ENCODE results near the gene CNTN5. TPM values are rescaled to one million over a fixed set of nuclear protein-coding genes. Genes with fewer than 3 reads are reported as not detected.

Gene CNTN5
- total RNA-seq, 1 experiment from 2014 or later, result not detected

DNA sequence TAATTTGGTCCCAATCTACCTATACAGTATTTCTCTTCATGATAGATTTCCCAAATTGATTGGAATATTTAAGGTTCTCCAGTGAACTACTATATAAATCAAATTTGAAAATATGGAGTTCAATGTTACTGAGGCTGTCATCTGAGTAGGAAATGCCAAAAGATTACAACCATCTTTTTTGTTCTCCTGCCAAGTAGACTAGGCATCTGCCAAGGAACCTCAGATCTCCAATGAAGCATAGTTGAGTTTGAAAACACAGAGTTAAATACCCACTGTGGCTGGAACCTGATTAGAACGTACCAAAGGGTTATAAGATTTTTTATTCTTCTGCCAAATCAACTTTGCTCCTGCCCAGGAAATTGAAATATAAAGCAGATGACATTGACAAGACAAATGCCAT is 330.9 kb downstream of the CNTN5 start:
- H3K36me3 Mint-ChIP-seq (ENCODE audit: insufficient read depth, unreplicated experiment), result no peaks in the 10 kb centered on the region
- no peak for DNase-seq (ENCODE audit: unreplicated experiment)
- no TSS peak for BruUV-seq (replicated peaks)
- peaks cover 5% of the 10 kb centered on the region for H3K4me1 Mint-ChIP-seq (ENCODE audit: insufficient read depth, unreplicated experiment)
- no peak overlapping the region for H3K4me3 Mint-ChIP-seq (ENCODE audit: unreplicated experiment)
- H3K9me3 Mint-ChIP-seq (ENCODE audit: unreplicated experiment), result no peaks in the 10 kb centered on the region
- H3K27me3 Mint-ChIP-seq (ENCODE audit: insufficient read depth, unreplicated experiment), result no peaks in the 10 kb centered on the region
- ChIA-PET POLR2A (no interaction called here), CTCF (no interaction called here)
- TF ChIP-seq, protein P1, sequence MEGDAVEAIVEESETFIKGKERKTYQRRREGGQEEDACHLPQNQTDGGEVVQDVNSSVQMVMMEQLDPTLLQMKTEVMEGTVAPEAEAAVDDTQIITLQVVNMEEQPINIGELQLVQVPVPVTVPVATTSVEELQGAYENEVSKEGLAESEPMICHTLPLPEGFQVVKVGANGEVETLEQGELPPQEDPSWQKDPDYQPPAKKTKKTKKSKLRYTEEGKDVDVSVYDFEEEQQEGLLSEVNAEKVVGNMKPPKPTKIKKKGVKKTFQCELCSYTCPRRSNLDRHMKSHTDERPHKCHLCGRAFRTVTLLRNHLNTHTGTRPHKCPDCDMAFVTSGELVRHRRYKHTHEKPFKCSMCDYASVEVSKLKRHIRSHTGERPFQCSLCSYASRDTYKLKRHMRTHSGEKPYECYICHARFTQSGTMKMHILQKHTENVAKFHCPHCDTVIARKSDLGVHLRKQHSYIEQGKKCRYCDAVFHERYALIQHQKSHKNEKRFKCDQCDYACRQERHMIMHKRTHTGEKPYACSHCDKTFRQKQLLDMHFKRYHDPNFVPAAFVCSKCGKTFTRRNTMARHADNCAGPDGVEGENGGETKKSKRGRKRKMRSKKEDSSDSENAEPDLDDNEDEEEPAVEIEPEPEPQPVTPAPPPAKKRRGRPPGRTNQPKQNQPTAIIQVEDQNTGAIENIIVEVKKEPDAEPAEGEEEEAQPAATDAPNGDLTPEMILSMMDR (IDR thresholded peaks at IDR 0.05; ENCODE audit: unreplicated experiment), result no peak
- no peak overlapping the region for H3K27ac Mint-ChIP-seq (ENCODE audit: low read depth, unreplicated experiment)
- intact Hi-C loops (cut with micrococcal nuclease), result no loop called here

DNA sequence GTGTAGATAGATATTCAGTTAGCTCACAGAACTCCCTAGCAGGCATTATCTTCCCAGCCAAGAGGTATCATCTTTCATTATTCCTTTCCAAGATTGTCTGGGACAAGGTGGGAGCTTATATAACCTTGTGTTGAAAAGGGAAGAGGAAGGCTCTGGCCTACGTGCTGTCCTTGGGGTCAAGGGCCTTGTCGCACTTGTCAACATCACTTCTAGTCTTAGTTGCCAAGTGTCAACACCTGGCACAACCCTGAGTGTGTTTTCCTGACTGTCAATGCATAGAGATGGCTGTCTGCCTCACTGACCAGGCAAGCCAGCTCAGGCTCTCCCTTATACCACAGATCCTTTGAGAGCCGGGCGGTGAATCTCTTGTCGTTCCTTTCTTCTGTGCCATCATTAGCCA is 331.9 kb downstream of the CNTN5 start:
- intact Hi-C loops (cut with micrococcal nuclease), result no loop called here
- no peak for DNase-seq (ENCODE audit: unreplicated experiment)
- TF ChIP-seq, protein P1 (IDR thresholded peaks at IDR 0.05; ENCODE audit: unreplicated experiment), result no peak
- peaks cover 5% of the 10 kb centered on the region for H3K4me1 Mint-ChIP-seq (ENCODE audit: insufficient read depth, unreplicated experiment)
- H3K4me3 Mint-ChIP-seq (ENCODE audit: unreplicated experiment), result no peak overlapping the region
- ChIA-PET CTCF (interaction anchor here (0.5 to 0.7 kb wide), 2 partner anchors 314 to 568 kb away, joined by 3 read pairs; no protein-coding TSS in a partner anchor), POLR2A (no interaction called here)
- H3K9me3 Mint-ChIP-seq (ENCODE audit: unreplicated experiment), result no peaks in the 10 kb centered on the region
- H3K36me3 Mint-ChIP-seq (ENCODE audit: insufficient read depth, unreplicated experiment), result no peaks in the 10 kb centered on the region
- H3K27ac Mint-ChIP-seq (ENCODE audit: low read depth, unreplicated experiment), result no peak overlapping the region
- H3K27me3 Mint-ChIP-seq (ENCODE audit: insufficient read depth, unreplicated experiment), result no peaks in the 10 kb centered on the region
- no TSS peak for BruUV-seq (replicated peaks)

DNA sequence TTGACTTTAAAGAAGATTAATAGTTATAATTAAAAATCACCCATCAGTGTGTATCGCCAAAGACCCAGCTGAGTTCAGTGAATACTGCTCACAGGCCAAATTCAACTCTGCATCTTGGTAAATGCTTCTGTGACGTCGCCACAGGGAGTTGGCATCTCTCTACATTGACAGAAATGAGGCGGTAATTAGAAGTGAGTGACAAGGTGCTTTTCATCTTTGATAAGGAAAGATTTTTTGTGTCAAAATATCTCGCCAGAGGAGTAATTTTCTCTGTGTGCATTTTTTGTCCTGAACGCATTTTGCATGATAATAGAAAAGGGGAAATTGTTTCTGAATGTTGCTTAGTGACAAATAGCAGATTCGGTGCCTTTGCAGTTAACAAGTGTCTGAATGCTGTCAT is 345.8 kb downstream of the CNTN5 start:
- no peaks in the 10 kb centered on the region for H3K36me3 Mint-ChIP-seq (ENCODE audit: insufficient read depth, unreplicated experiment)
- no peaks in the 10 kb centered on the region for H3K4me1 Mint-ChIP-seq (ENCODE audit: insufficient read depth, unreplicated experiment)
- no peaks in the 10 kb centered on the region for H3K9me3 Mint-ChIP-seq (ENCODE audit: unreplicated experiment)
- peaks cover 83% of the 10 kb centered on the region for H3K27me3 Mint-ChIP-seq (ENCODE audit: insufficient read depth, unreplicated experiment)
- intact Hi-C loops (cut with micrococcal nuclease), result no loop called here
- ChIA-PET POLR2A (no interaction called here), CTCF (no interaction called here)
- H3K4me3 Mint-ChIP-seq (ENCODE audit: unreplicated experiment), result no peak overlapping the region
- no peak for DNase-seq (ENCODE audit: unreplicated experiment)
- TF ChIP-seq, protein P1 (IDR thresholded peaks at IDR 0.05; ENCODE audit: unreplicated experiment), result no peak
- no TSS peak for BruUV-seq (replicated peaks)
- H3K27ac Mint-ChIP-seq (ENCODE audit: low read depth, unreplicated experiment), result no peak overlapping the region

DNA sequence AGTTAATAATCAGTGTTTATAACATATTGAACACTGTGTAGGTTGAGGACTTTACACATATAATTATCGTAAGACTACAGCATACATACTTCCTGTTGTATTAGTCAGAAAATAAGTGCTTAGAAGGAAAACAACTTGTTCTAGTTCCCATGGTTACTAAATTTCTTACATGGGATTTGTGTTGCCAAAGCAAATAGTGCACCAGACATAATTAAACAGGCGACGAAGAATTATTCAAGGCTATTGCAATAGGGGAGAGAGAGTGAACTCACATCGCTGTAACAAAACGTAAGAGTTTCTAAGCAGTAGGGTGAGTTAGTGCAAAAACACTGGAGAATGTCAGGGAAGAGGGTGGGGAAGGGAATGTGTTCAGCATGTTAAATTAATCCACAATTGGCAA is 347.8 kb downstream of the CNTN5 start:
- no TSS peak for BruUV-seq (replicated peaks)
- H3K36me3 Mint-ChIP-seq (ENCODE audit: insufficient read depth, unreplicated experiment), result no peaks in the 10 kb centered on the region
- no peaks in the 10 kb centered on the region for H3K9me3 Mint-ChIP-seq (ENCODE audit: unreplicated experiment)
- no peaks in the 10 kb centered on the region for H3K4me1 Mint-ChIP-seq (ENCODE audit: insufficient read depth, unreplicated experiment)
- no peak overlapping the region for H3K4me3 Mint-ChIP-seq (ENCODE audit: unreplicated experiment)
- H3K27me3 Mint-ChIP-seq (ENCODE audit: insufficient read depth, unreplicated experiment), result peaks cover 66% of the 10 kb centered on the region
- TF ChIP-seq, protein P1 (IDR thresholded peaks at IDR 0.05; ENCODE audit: unreplicated experiment), result no peak
- no peak overlapping the region for H3K27ac Mint-ChIP-seq (ENCODE audit: low read depth, unreplicated experiment)
- DNase-seq (ENCODE audit: unreplicated experiment), result no peak
- POLR2A ChIA-PET, result no interaction called here
- intact Hi-C loops (cut with micrococcal nuclease), result no loop called here
- CTCF ChIA-PET, result no interaction called here

Data from MCF 10A (cell line).